H1 (cell line): ENCODE measurements around the gene TRIM22. TPM values are rescaled to one million over a fixed set of nuclear protein-coding genes. Genes with fewer than 3 reads are reported as not detected.
A peak's percentile ranks its signal among the peaks of the same experiment; 100 is the strongest.

ENCODE experiments used
- CTCF ChIA-PET: fragments of 300-600 bp; sonication (Branson Sonifier 250); formaldehyde crosslinking; loops from one replicate; lab custom pipeline; 2021; ENCODE audit not compliant: partially characterized antibody; lab: Charles Lee
- POLR2A ChIA-PET: fragments of 300-600 bp; sonication (Branson Sonifier 250); formaldehyde crosslinking; loops from one replicate; lab custom pipeline; 2021; ENCODE audit warnings: inconsistent platforms; ENCODE audit not compliant: partially characterized antibody; lab: Charles Lee
- DNase-seq, 2 experiments: peaks; one replicate each; pipeline versions ENCODE4 v3.0.0 to v3.0.0-alpha.2; 2010 to 2022; ENCODE audit warnings: low spot score in 2 of 2, low read depth in 1 of 2, mixed read lengths in 1 of 2
- FAIRE-seq: peaks from 2 replicates; lab custom pipeline; 2011; peaks lifted over from hg19 to GRCh38; lab: Jason Lieb, UNC
- H2AFZ ChIP-seq: 2 replicates; pipeline ENCODE4 v1.8.1; 2012; ENCODE audit warnings: low read length, inconsistent platforms
- H2AK5ac ChIP-seq: 2 replicates; pipeline ENCODE4 v1.6.1; 2013; ENCODE audit warnings: low read depth, low read length
- H2BK120ac ChIP-seq: replicated peaks from 2 replicates; pipeline ENCODE3; 2013; ENCODE audit warnings: low read depth, low read length, inconsistent platforms
- H2BK12ac ChIP-seq: 2 replicates; pipeline ENCODE4 v1.6.1; 2013; ENCODE audit warnings: low read depth, low read length
- H2BK15ac ChIP-seq: 2 replicates; pipeline ENCODE4 v1.6.1; 2013; ENCODE audit warnings: low read length
- H2BK20ac ChIP-seq: 2 replicates; pipeline ENCODE4 v1.6.1; 2013; ENCODE audit warnings: low read length
- H2BK5ac ChIP-seq: 2 replicates; pipeline ENCODE4 v1.6.1; 2013; ENCODE audit warnings: low read depth, low read length
- H3K14ac ChIP-seq: 2 replicates; pipeline ENCODE4 v1.6.1; 2013; ENCODE audit warnings: inconsistent platforms; ENCODE audit not compliant: insufficient read length
- H3K18ac ChIP-seq: 2 replicates; pipeline ENCODE4 v1.6.1; 2013; ENCODE audit warnings: low read length; ENCODE audit errors: extremely low read depth
- H3K23ac ChIP-seq: 2 replicates; pipeline ENCODE4 v1.6.1; 2013; ENCODE audit warnings: inconsistent platforms; ENCODE audit not compliant: insufficient read length
- H3K23me2 ChIP-seq: 2 replicates; pipeline ENCODE4 v1.6.1; 2013; ENCODE audit warnings: low read depth, low read length
- H3K27ac ChIP-seq: 2 replicates; pipeline ENCODE4 v1.6.1; 2011; ENCODE audit warnings: low read depth, low read length, inconsistent platforms
- H3K27me3 ChIP-seq, 4 experiments: replicated peaks in 1 of 4; 1 replicate in 1 of 4; 2 replicates in 3 of 4; pipeline versions ENCODE4 v1.6.1 to v1.8.1; 2011 to 2013; ENCODE audit warnings: low read length in 3 of 4, mild to moderate bottlenecking in 3 of 4, inconsistent platforms in 2 of 4, mixed read lengths in 2 of 4, moderate library complexity in 1 of 4; ENCODE audit not compliant: control insufficient read depth in 3 of 4, insufficient read depth in 3 of 4; ENCODE audit errors: extremely low read depth in 1 of 4
- H3K36me3 ChIP-seq, 4 experiments: 2 replicates each; pipeline versions ENCODE4 v1.6.1 to v1.8.1; 2011 to 2013; ENCODE audit warnings: mild to moderate bottlenecking in 4 of 4, low read length in 3 of 4, moderate library complexity in 2 of 4, control low read depth in 1 of 4, inconsistent platforms in 1 of 4; ENCODE audit not compliant: insufficient read depth in 4 of 4, control insufficient read depth in 2 of 4
- H3K4ac ChIP-seq: replicated peaks from 2 replicates; pipeline ENCODE3; 2013; ENCODE audit warnings: low read length, low read depth, mixed read lengths, inconsistent platforms; ENCODE audit not compliant: insufficient read length
- H3K4me1 ChIP-seq, 4 experiments: replicated peaks in 1 of 4; 1 replicate in 1 of 4; 2 replicates in 3 of 4; pipeline versions ENCODE4 v1.6.1 to v1.8.1; 2011 to 2013; ENCODE audit warnings: low read length in 3 of 4, inconsistent platforms in 2 of 4, mixed read lengths in 1 of 4; ENCODE audit not compliant: insufficient read depth in 4 of 4, control insufficient read depth in 3 of 4
- H3K4me2 ChIP-seq, 2 experiments: 2 replicates each; pipeline versions ENCODE4 v1.6.1 to v1.8.1; 2011 to 2013; ENCODE audit warnings: low read depth in 2 of 2, low read length in 2 of 2, control low read depth in 1 of 2, inconsistent platforms in 1 of 2, mild to moderate bottlenecking in 1 of 2; ENCODE audit not compliant: insufficient read depth in 1 of 2
- H3K4me3 ChIP-seq, 4 experiments: fragments of 200-600, 300-600 bp in 1 of 4; sonication (generic), shearing (Covaris generic), sonication (Bioruptor Twin) in 1 of 4; 2 replicates each; pipeline versions ENCODE4 v1.5.1 to v1.8.1; 2011 to 2016; ENCODE audit warnings: low read length in 4 of 4, low read depth in 3 of 4, control low read depth in 2 of 4, inconsistent platforms in 2 of 4, mild to moderate bottlenecking in 2 of 4, mixed read lengths in 1 of 4, moderate library complexity in 1 of 4; ENCODE audit not compliant: insufficient read depth in 2 of 4; ENCODE audit errors: extremely low read depth in 1 of 4
- H3K56ac ChIP-seq: replicated peaks from 2 replicates; pipeline ENCODE3; 2013; ENCODE audit warnings: low read depth, mild to moderate bottlenecking, mixed read lengths, low read length, inconsistent platforms; ENCODE audit not compliant: insufficient read length
- H3K79me1 ChIP-seq: 2 replicates; pipeline ENCODE4 v1.6.1; 2013; ENCODE audit warnings: low read depth, low read length, control low read depth
- H3K79me2 ChIP-seq, 2 experiments: 2 replicates each; pipeline versions ENCODE4 v1.6.1 to v1.8.1; 2012 to 2013; ENCODE audit warnings: low read length in 2 of 2, mild to moderate bottlenecking in 2 of 2, inconsistent platforms in 1 of 2; ENCODE audit not compliant: insufficient read depth in 2 of 2, control insufficient read depth in 1 of 2
- H3K9ac ChIP-seq, 4 experiments: replicated peaks in 1 of 4; 1 replicate in 1 of 4; 2 replicates in 3 of 4; pipeline versions ENCODE4 v1.6.1 to v1.8.1; 2011 to 2013; ENCODE audit warnings: low read depth in 3 of 4, low read length in 3 of 4, control low read depth in 2 of 4, mild to moderate bottlenecking in 2 of 4, moderate library complexity in 2 of 4, inconsistent platforms in 1 of 4; ENCODE audit errors: extremely low read depth in 1 of 4
- H3K9me3 ChIP-seq, 2 experiments: 2 replicates each; pipeline versions ENCODE4 v1.6.1 to v1.8.1; 2012 to 2013; ENCODE audit warnings: mild to moderate bottlenecking in 2 of 2, moderate library complexity in 2 of 2, control low read depth in 1 of 2, inconsistent platforms in 1 of 2, low read depth in 1 of 2, low read length in 1 of 2, mixed read lengths in 1 of 2; ENCODE audit not compliant: insufficient read depth in 2 of 2
- H4K20me1 ChIP-seq, 2 experiments: replicated peaks in 1 of 2; 2 replicates each; pipeline versions ENCODE3 to v1.8.1; 2011 to 2013; ENCODE audit warnings: inconsistent platforms in 2 of 2, low read length in 2 of 2, mild to moderate bottlenecking in 1 of 2; ENCODE audit not compliant: insufficient read depth in 2 of 2, control insufficient read depth in 1 of 2
- H4K5ac ChIP-seq: 2 replicates; pipeline ENCODE4 v1.6.1; 2013; ENCODE audit warnings: low read length, low read depth, mixed read lengths, inconsistent platforms; ENCODE audit not compliant: insufficient read length
- H4K8ac ChIP-seq: 2 replicates; pipeline ENCODE4 v1.8.0; 2013; ENCODE audit warnings: mild to moderate bottlenecking, moderate library complexity, low read length, inconsistent platforms; ENCODE audit not compliant: insufficient read depth; ENCODE audit errors: extremely low read depth
- H4K91ac ChIP-seq: replicated peaks from 2 replicates; pipeline ENCODE3; 2013; ENCODE audit warnings: low read length, mixed read lengths, inconsistent platforms; ENCODE audit not compliant: insufficient read length
- BCL11A ChIP-seq, 2 experiments: IDR thresholded peaks; one replicate each; pipeline ENCODE4 v1.6.1; 2011; ENCODE audit warnings: low read depth in 2 of 2, low read length in 2 of 2, mild to moderate bottlenecking in 2 of 2
- JUN ChIP-seq: IDR thresholded peaks from 2 replicates; pipeline ENCODE4 v1.6.1; 2011; ENCODE audit warnings: low read depth, mild to moderate bottlenecking, improper control_type of control experiment, low read length
- KDM5A ChIP-seq: fragments of 200-600 bp; IDR thresholded peaks from 2 replicates; pipeline ENCODE4 v1.7.1; 2012; ENCODE audit warnings: mild to moderate bottlenecking, low read length, inconsistent platforms, mixed read lengths
- NANOG ChIP-seq: IDR thresholded peaks from 2 replicates; pipeline ENCODE4 v1.6.1; 2011; ENCODE audit warnings: low read length, low read depth, mild to moderate bottlenecking, inconsistent platforms; ENCODE audit not compliant: insufficient read depth, poor library complexity, severe bottlenecking
- NRF1 ChIP-seq: IDR thresholded peaks from 2 replicates; pipeline ENCODE4 v1.6.1; 2011; ENCODE audit warnings: mild to moderate bottlenecking, low read depth, low read length, improper control_type of control experiment
- RBBP5 ChIP-seq: IDR thresholded peaks from 2 replicates; pipeline ENCODE4 v1.7.1; 2012; ENCODE audit warnings: low read depth, mild to moderate bottlenecking, inconsistent platforms, low read length, moderate library complexity, borderline replicate concordance
- SIN3A ChIP-seq, 2 experiments: IDR thresholded peaks in 1 of 2; conservative IDR thresholded peaks in 1 of 2; 2 replicates each; pipeline ENCODE4 v1.6.1; 2011 to 2012; ENCODE audit warnings: low read length in 2 of 2, improper control_type of control experiment in 1 of 2, low read depth in 1 of 2, mild to moderate bottlenecking in 1 of 2
- TEAD4 ChIP-seq: IDR thresholded peaks from 2 replicates; pipeline ENCODE4 v1.6.1; 2012; ENCODE audit warnings: low read depth, low read length, inconsistent platforms, mixed read lengths
- USF2 ChIP-seq: IDR thresholded peaks from 2 replicates; pipeline ENCODE4 v1.6.1; 2011; ENCODE audit warnings: low read length, improper control_type of control experiment
- YY1 ChIP-seq: IDR thresholded peaks from 2 replicates; pipeline ENCODE4 v1.6.1; 2011; ENCODE audit warnings: low read depth, mild to moderate bottlenecking, low read length
- WGBS, 2 experiments: shearing (Covaris generic) in 1 of 2; methylation state at CpG; one replicate each; pipeline versions ENCODE4 v1.1.6 to v1.1.7; 2013 to 2015; ENCODE audit warnings: low lambda C conversion rate in 2 of 2, mixed read lengths in 2 of 2, inconsistent platforms in 1 of 2, low coverage in 1 of 2, missing lambda C conversion rate in 1 of 2; ENCODE audit not compliant: insufficient replicate concordance in 2 of 2, insufficient coverage in 1 of 2, insufficient read length in 1 of 2; ENCODE audit errors: extremely low coverage in 1 of 2, missing lambda C conversion rate in 1 of 2; 5-methylcytosine and 5-hydroxymethylcytosine counted together
- polyA plus RNA-seq, 7 experiments: library from polyadenylated mRNA; depleted of rRNA in 3 of 7; stranded (reverse) in 5 of 7; unstranded in 2 of 7; fragments of >200 nt in 5 of 7; fragments of 200-250 nt in 2 of 7; gene quantifications; 1 replicate in 5 of 7; 2 replicates in 1 of 7; 4 replicates in 1 of 7; pipeline versions ENCODE4 v1.2.1 to v1.2.3, GENCODE V29; 2011 to 2013; ENCODE audit warnings: missing spikeins in 2 of 7, mixed read lengths in 2 of 7
- total RNA-seq: library from RNA; stranded (reverse); fragmentation: NEBNext Ultra II Directional; extraction: Animal tissue kit (Norgen Biotek cat#: 25700); gene quantifications from 2 replicates; pipeline ENCODE4 v1.2.1, GENCODE V29; 2021

The TRIM22 gene
- total and polyA plus RNA-seq, 2 of the 8 experiments (the other 6 are each of a cell fraction or from before 2014, with no cell fraction given) = 56.0 to 82.7 TPM

GRCh38 chr11:5690216-5690615, 626 bp downstream of the TRIM22 start:
- FAIRE-seq (no peak), DNase-seq (no peak)
- Histone ChIP-seq H3K9me3 (no peaks in the 10 kb centered on the region), H3K18ac (peak overlapping the region; percentile 55; the same call in 1 of the 2 replicates), H3K4me1 (peaks cover 0 to 12% (median 2%) of the 10 kb centered on the region in 4 experiments; a peak in 4 of 7 replicates), H4K91ac (no peak overlapping the region), H3K4ac (no peak overlapping the region), H2AK5ac (no peak overlapping the region), H3K79me2 (peaks cover 0 to 41% of the 10 kb centered on the region in 2 experiments; a peak in 2 of 4 replicates), H3K56ac (peak overlapping the region; percentile 65), H2BK20ac (no peak overlapping the region), H3K23ac (no peak overlapping the region), H2AFZ (no peak overlapping the region), H3K27ac (peak overlapping the region; percentile 87), H2BK5ac (peak overlapping the region; percentile 74; the same call in 1 of the 2 replicates), H4K20me1 (no peaks in the 10 kb centered on the region), H2BK15ac (no peak overlapping the region), H3K14ac (no peak overlapping the region), H3K4me3 (peak overlapping the region; percentile 42 to 62 (median 54)), H3K27me3 (no peaks in the 10 kb centered on the region), H4K8ac (no peak overlapping the region), H2BK12ac (peak overlapping the region; percentile 45; the same call in 1 of the 2 replicates), H3K79me1 (no peaks in the 10 kb centered on the region), H2BK120ac (peak overlapping the region; percentile 45), H3K9ac (peak overlapping the region; percentile 57 to 90 (median 78)), H3K36me3 (peaks cover 0 to 6% (median 2%) of the 10 kb centered on the region in 4 experiments; a peak in 5 of 8 replicates), H3K23me2 (peaks cover 5% of the 10 kb centered on the region; the same call in 1 of the 2 replicates), H3K4me2 (peak overlapping the region; percentile 70 to 87), H4K5ac (peak overlapping the region; percentile 20)
- no peak for TF ChIP-seq KDM5A
- TF ChIP-seq RBBP5 = no peak
- no peak for TF ChIP-seq NRF1
- no peak for TF ChIP-seq YY1
- no peak for TF ChIP-seq JUN
- TF ChIP-seq USF2 = no peak
- no peak for TF ChIP-seq TEAD4
- no peak for TF ChIP-seq SIN3A (conservative IDR thresholded peaks at IDR 0.05 in 1 of 2, IDR thresholded peaks at IDR 0.05 in 1 of 2; ENCODE audit: low read depth in 1 of 2, low read length in 2 of 2)
- TF ChIP-seq BCL11A (IDR thresholded peaks at IDR 0.05; ENCODE audit: low read depth in 2 of 2, low read length in 2 of 2) = no peak
- TF ChIP-seq NANOG = no peak
- CTCF ChIA-PET = interaction anchor here (0.7 to 1.1 kb wide), 2 partner anchors 12 to 90 kb away, joined by 3 read pairs; no protein-coding TSS in a partner anchor
- POLR2A ChIA-PET = interaction anchor here (1.0 to 1.5 kb wide), 2 partner anchors 11 to 14 kb away, joined by 3 to 8 read pairs; no protein-coding TSS in a partner anchor
- WGBS, 2 experiments = 37% methylated on average over 5 of the region's 5 CpGs; no CpG with 5 or more reads in 1 of the 2 experiments
